Measurements from ENCODE around the gene SCYL2.
"Not testable (repeated sequence)": the region's sequence is repeated elsewhere in the genome, so short reads cannot be mapped to it uniquely, and the experiment has no call there.

DNA sequence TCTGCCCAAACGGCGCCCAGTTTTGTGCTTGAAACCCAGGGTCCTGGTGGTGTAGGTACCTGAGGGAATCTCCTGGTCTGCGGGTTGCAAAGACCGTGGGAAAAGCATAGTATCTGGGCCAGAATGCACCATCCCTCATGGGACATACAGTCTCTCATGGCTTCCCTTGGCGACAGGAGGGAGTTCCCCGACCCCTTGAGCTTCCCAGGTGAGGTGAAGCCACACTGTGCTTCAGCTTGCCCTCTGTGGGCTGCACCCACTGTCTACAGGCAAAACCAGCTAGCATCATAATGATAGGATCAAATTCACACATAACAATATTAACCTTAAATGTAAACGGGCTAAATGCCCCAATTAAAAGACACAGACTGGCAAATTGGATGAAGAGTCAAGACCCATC, 37.4 kb downstream of the SCYL2 start:
- not testable (repeated sequence) for TF ChIP-seq CTCF (IDR thresholded peaks at IDR 0.05; ENCODE audit: low read depth, low read length, poor library complexity, severe bottlenecking); EZH2phosphoT487 (IDR thresholded peaks at IDR 0.05; ENCODE audit: borderline replicate concordance, low read length)

Data from DOHH2 (cell line).